HEK293T (cell line): ENCODE measurements around the gene IFITM1.
"Not testable (repeated sequence)": the region's sequence is repeated elsewhere in the genome, so short reads cannot be mapped to it uniquely, and the experiment has no call there.

Source experiments
- BHLHE40 ChIP-seq: fragments of 450-650 bp; IDR thresholded peaks from 2 replicates; pipeline ENCODE4 v1.6.1; 2016; ENCODE audit warnings: mild to moderate bottlenecking, moderate library complexity, borderline replicate concordance
- ELF4 ChIP-seq: fragments of 450-650 bp; IDR thresholded peaks from 2 replicates; pipeline ENCODE4 v1.6.1; 2017; ENCODE audit warnings: antibody characterized with exemption
- FOXA1 ChIP-seq: fragments of 450-650 bp; IDR thresholded peaks from 2 replicates; pipeline ENCODE4 v1.6.1; 2016; ENCODE audit warnings: mild to moderate bottlenecking
- FOXK2 ChIP-seq: fragments of 450-650 bp; IDR thresholded peaks from 2 replicates; pipeline ENCODE4 v1.6.1; 2016; ENCODE audit warnings: mild to moderate bottlenecking
- FOXM1 ChIP-seq: fragments of 450-650 bp; IDR thresholded peaks from 2 replicates; pipeline ENCODE4 v1.6.1; 2017; ENCODE audit warnings: mild to moderate bottlenecking, borderline replicate concordance
- HDGF ChIP-seq: fragments of 450-650 bp; IDR thresholded peaks from 2 replicates; pipeline ENCODE4 v1.6.1; 2017; ENCODE audit warnings: antibody characterized with exemption, borderline replicate concordance
- LEF1 ChIP-seq: fragments of 450-650 bp; IDR thresholded peaks from 2 replicates; pipeline ENCODE4 v1.6.1; 2017; ENCODE audit warnings: mild to moderate bottlenecking, borderline replicate concordance
- SP1 ChIP-seq: fragments of 450-650 bp; IDR thresholded peaks from 2 replicates; pipeline ENCODE4 v1.6.1; 2017
- SUZ12 ChIP-seq: fragments of 450-650 bp; IDR thresholded peaks from 2 replicates; pipeline ENCODE4 v1.6.1; 2016; ENCODE audit warnings: mild to moderate bottlenecking
- TARDBP ChIP-seq: fragments of 450-650 bp; IDR thresholded peaks from 2 replicates; pipeline ENCODE4 v1.6.1; 2016

DNA sequence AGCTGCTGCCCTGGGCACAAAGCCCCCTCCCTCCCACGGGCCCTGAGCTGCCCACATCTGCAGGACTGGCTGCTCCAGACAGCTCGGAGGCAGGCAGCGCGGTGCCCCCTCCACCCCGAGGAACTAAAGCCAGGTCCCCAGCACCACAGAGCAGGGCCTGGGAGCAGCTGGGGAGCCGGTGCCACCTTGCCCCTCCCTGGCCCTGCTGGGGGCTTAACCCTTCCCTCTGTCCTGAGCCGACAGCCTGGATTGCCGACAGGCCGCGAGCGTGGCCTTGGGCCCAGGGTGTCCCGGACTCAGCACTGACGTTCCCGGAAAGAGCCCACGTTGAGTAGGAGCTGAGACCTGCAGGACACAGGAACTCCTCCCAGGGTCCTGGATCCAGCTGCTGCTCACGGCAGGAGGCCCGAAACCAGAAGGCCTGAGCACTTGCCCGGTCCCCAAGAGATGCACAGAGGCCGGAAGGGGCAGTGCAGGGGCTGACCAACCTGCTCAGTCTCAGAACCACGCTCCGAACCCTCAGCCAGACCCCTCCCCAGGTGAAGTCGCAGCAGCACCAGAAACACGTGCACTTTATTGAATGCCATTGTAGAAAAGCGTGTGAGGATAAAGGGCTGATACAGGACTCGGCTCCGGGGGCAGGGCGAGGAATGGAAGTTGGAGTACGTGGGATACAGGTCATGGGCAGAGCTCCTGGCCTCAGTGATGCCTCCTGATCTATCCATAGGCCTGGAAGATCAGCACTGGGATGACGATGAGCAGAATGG is 5.5 kb downstream of the IFITM1 start:
- TF ChIP-seq HDGF, TARDBP, SP1, BHLHE40, FOXK2, FOXA1, ELF4, FOXM1, SUZ12, LEF1: not testable (repeated sequence)
